SK-N-SH (cell line): ENCODE data around the gene OGG1. TPM values are rescaled to one million over a fixed set of nuclear protein-coding genes. Genes with fewer than 3 reads are reported as not detected.

Source experiments
- CTCF ChIA-PET: fragments of 300-600, 350-600 bp; formaldehyde crosslinking; extraction: SDS; loops from one replicate; lab custom pipeline; 2021; lab: Yijun Ruan, JAX
- POLR2A ChIA-PET: fragments of 350-600 bp; sonication (Branson Sonifier 250); formaldehyde crosslinking; extraction: SDS; loops from one replicate; lab custom pipeline; 2020; ENCODE audit warnings: antibody characterized with exemption, inconsistent platforms; lab: Yijun Ruan, JAX
- DNase-seq: peaks from one replicate; pipeline ENCODE4 v3.0.0; 2012
- H2AFZ ChIP-seq: fragments of 200-600 bp; sonication (generic); 2 replicates; pipeline ENCODE4 v1.8.1; 2016; ENCODE audit warnings: antibody characterized with exemption, mild to moderate bottlenecking, low read depth
- H3F3A ChIP-seq: fragments of 200-600 bp; sonication (generic); replicated peaks from 2 replicates; pipeline ENCODE3; 2016; ENCODE audit warnings: antibody characterized with exemption, mild to moderate bottlenecking; ENCODE audit not compliant: insufficient read depth
- H3K27ac ChIP-seq, 2 experiments: fragments of 200-500 bp in 1 of 2; fragments of 200-600 bp in 1 of 2; sonication (Bioruptor generic) in 1 of 2; sonication (generic), shearing (Covaris generic) in 1 of 2; 2 replicates each; pipeline versions ENCODE4 v1.5.1 to v1.6.1; 2014 to 2016; ENCODE audit warnings: low read depth in 2 of 2, inconsistent platforms in 1 of 2, low read length in 1 of 2, mild to moderate bottlenecking in 1 of 2, mixed read lengths in 1 of 2
- H3K27me3 ChIP-seq: fragments of 200-600 bp; sonication (generic), shearing (Covaris generic); 2 replicates; pipeline ENCODE4 v1.6.1; 2016; ENCODE audit warnings: mixed run types; ENCODE audit not compliant: insufficient read depth
- H3K36me3 ChIP-seq, 2 experiments: fragments of 200-500 bp in 1 of 2; fragments of 200-600 bp in 1 of 2; sonication (Bioruptor generic) in 1 of 2; sonication (generic) in 1 of 2; replicated peaks in 1 of 2; 2 replicates each; pipeline versions ENCODE3 to v1.5.1; 2014 to 2016; ENCODE audit warnings: low read length in 1 of 2, mild to moderate bottlenecking in 1 of 2; ENCODE audit not compliant: insufficient read depth in 2 of 2, control insufficient read depth in 1 of 2
- H3K4me1 ChIP-seq, 2 experiments: fragments of 200-500 bp in 1 of 2; fragments of 200-600 bp in 1 of 2; sonication (Bioruptor generic) in 1 of 2; sonication (generic), shearing (Covaris generic) in 1 of 2; 2 replicates each; pipeline versions ENCODE4 v1.5.1 to v1.6.1; 2014 to 2016; ENCODE audit warnings: low read depth in 1 of 2, low read length in 1 of 2, mixed run types in 1 of 2; ENCODE audit not compliant: insufficient read depth in 2 of 2, control insufficient read depth in 1 of 2
- H3K4me2 ChIP-seq: fragments of 200-600 bp; sonication (generic), shearing (Covaris generic); 2 replicates; pipeline ENCODE4 v1.6.1; 2017; ENCODE audit warnings: mixed run types
- H3K4me3 ChIP-seq, 2 experiments: fragments of 200-500 bp in 1 of 2; fragments of 200-600 bp in 1 of 2; sonication (Bioruptor generic) in 1 of 2; sonication (generic), shearing (Covaris generic) in 1 of 2; 2 replicates each; pipeline versions ENCODE4 v1.5.1 to v1.8.1; 2014 to 2016; ENCODE audit warnings: low read depth in 2 of 2, inconsistent platforms in 1 of 2, low read length in 1 of 2, mild to moderate bottlenecking in 1 of 2, mixed read lengths in 1 of 2, moderate library complexity in 1 of 2
- H3K79me2 ChIP-seq: fragments of 200-600 bp; sonication (generic); 2 replicates; pipeline ENCODE4 v1.8.1; 2017; ENCODE audit warnings: mild to moderate bottlenecking; ENCODE audit not compliant: insufficient read depth
- H3K9ac ChIP-seq: fragments of 200-600 bp; sonication (generic); 2 replicates; pipeline ENCODE4 v1.6.1; 2017; ENCODE audit warnings: mixed run types
- H3K9me2 ChIP-seq: fragments of 200-600 bp; sonication (generic); 2 replicates; pipeline ENCODE4 v1.6.1; 2017; ENCODE audit warnings: mixed run types
- H3K9me3 ChIP-seq: fragments of 200-600 bp; sonication (generic); 2 replicates; pipeline ENCODE4 v1.6.1; 2017; ENCODE audit warnings: mixed run types, mild to moderate bottlenecking, moderate library complexity
- H4K20me1 ChIP-seq: fragments of 200-600 bp; sonication (generic); 2 replicates; pipeline ENCODE4 v1.6.1; 2017; ENCODE audit warnings: mild to moderate bottlenecking, mixed run types; ENCODE audit not compliant: insufficient read depth
- CHD2 ChIP-seq: fragments of 150-350 bp; IDR thresholded peaks from 2 replicates; pipeline ENCODE4 v1.6.1; 2018; ENCODE audit warnings: low read length; ENCODE audit not compliant: partially characterized antibody
- ELF1 ChIP-seq: IDR thresholded peaks from 2 replicates; pipeline ENCODE4 v1.4.0; 2012
- FOSL2 ChIP-seq: IDR thresholded peaks from 2 replicates; pipeline ENCODE4 v1.4.0; 2012; ENCODE audit warnings: low read depth, mild to moderate bottlenecking, moderate library complexity, borderline replicate concordance
- FOXJ3 ChIP-seq: sonication (generic); formaldehyde crosslinking; IDR thresholded peaks from 2 replicates; pipeline ENCODE4 v1.5.1; 2020; ENCODE audit warnings: mild to moderate bottlenecking, missing genetic modification reagents
- FOXM1 ChIP-seq: IDR thresholded peaks from 2 replicates; pipeline ENCODE4 v1.4.0; 2012; ENCODE audit warnings: low read depth, mild to moderate bottlenecking
- GABPA ChIP-seq: IDR thresholded peaks from 2 replicates; pipeline ENCODE4 v1.4.0; 2012; ENCODE audit warnings: low read depth, mild to moderate bottlenecking
- GATA2 ChIP-seq: sonication (generic); formaldehyde crosslinking; IDR thresholded peaks from 2 replicates; pipeline ENCODE4 v1.5.0; 2020; ENCODE audit warnings: mild to moderate bottlenecking, missing genetic modification reagents
- JUND ChIP-seq: IDR thresholded peaks from 2 replicates; pipeline ENCODE4 v1.4.0; 2012
- NFIC ChIP-seq: IDR thresholded peaks from 2 replicates; pipeline ENCODE4 v1.4.0; 2012; ENCODE audit warnings: borderline replicate concordance
- POLR2AphosphoS5 ChIP-seq: IDR thresholded peaks from 2 replicates; pipeline ENCODE4 v1.6.1; 2012; ENCODE audit warnings: low read depth, low read length
- RAD21 ChIP-seq: IDR thresholded peaks from 2 replicates; pipeline ENCODE4 v1.6.1; 2012; ENCODE audit warnings: mild to moderate bottlenecking, low read length
- SIN3A ChIP-seq: IDR thresholded peaks from 2 replicates; pipeline ENCODE4 v1.6.1; 2012; ENCODE audit warnings: low read depth, mild to moderate bottlenecking, low read length, moderate library complexity, borderline replicate concordance
- SMC3 ChIP-seq: IDR thresholded peaks from 2 replicates; pipeline ENCODE4 v1.6.1; 2012; ENCODE audit warnings: low read depth, low read length, improper control_type of control experiment
- TCF12 ChIP-seq: IDR thresholded peaks from 2 replicates; pipeline ENCODE4 v1.4.0; 2012
- YY1 ChIP-seq: IDR thresholded peaks from 2 replicates; pipeline ENCODE4 v1.4.0; 2012; ENCODE audit warnings: low read depth, mild to moderate bottlenecking
- WGBS: methylation state at CpG from one replicate; pipeline ENCODE4 v1.1.6; 2017; ENCODE audit warnings: low lambda C conversion rate; 5-methylcytosine and 5-hydroxymethylcytosine counted together
- polyA plus RNA-seq, 3 experiments: library from polyadenylated mRNA; depleted of rRNA; stranded (reverse); fragments of >200 nt; gene quantifications; 2 replicates each; pipeline ENCODE4 v1.2.3, GENCODE V29; 2012
- TF ChIP-seq, protein P1 (sequence below): IDR thresholded peaks from 2 replicates; pipeline ENCODE4 v1.6.1; 2012; ENCODE audit warnings: mild to moderate bottlenecking, low read depth, low read length, moderate library complexity
- TF ChIP-seq, protein P2 (sequence below): fragments of 200-600 bp; sonication (generic); IDR thresholded peaks from 2 replicates; pipeline ENCODE4 v1.6.1; 2017; ENCODE audit warnings: antibody characterized with exemption, mild to moderate bottlenecking, moderate library complexity
- TF ChIP-seq, protein P3 (sequence below): IDR thresholded peaks from 2 replicates; pipeline ENCODE4 v1.4.0; 2012; ENCODE audit warnings: low read depth, borderline replicate concordance
- TF ChIP-seq, protein P4 (sequence below): IDR thresholded peaks from 2 replicates; pipeline ENCODE4 v1.4.0; 2012; ENCODE audit warnings: low read depth, borderline replicate concordance
- TF ChIP-seq, protein P5 (sequence below): fragments of 150-350 bp; IDR thresholded peaks from 2 replicates; pipeline ENCODE4 v1.6.1; 2017; ENCODE audit warnings: antibody characterized with exemption, low read length, low read depth, borderline replicate concordance
- TF ChIP-seq, protein P6 (sequence below): IDR thresholded peaks from 2 replicates; pipeline ENCODE4; 2012
- TF ChIP-seq, protein P7 (sequence below): IDR thresholded peaks from 2 replicates; pipeline ENCODE4 v1.4.0; 2012; ENCODE audit warnings: low read depth

Gene OGG1
- polyA plus RNA-seq, 1 of the 3 experiments (the other 2 are of a cell fraction) = 26.8 TPM

DNA sequence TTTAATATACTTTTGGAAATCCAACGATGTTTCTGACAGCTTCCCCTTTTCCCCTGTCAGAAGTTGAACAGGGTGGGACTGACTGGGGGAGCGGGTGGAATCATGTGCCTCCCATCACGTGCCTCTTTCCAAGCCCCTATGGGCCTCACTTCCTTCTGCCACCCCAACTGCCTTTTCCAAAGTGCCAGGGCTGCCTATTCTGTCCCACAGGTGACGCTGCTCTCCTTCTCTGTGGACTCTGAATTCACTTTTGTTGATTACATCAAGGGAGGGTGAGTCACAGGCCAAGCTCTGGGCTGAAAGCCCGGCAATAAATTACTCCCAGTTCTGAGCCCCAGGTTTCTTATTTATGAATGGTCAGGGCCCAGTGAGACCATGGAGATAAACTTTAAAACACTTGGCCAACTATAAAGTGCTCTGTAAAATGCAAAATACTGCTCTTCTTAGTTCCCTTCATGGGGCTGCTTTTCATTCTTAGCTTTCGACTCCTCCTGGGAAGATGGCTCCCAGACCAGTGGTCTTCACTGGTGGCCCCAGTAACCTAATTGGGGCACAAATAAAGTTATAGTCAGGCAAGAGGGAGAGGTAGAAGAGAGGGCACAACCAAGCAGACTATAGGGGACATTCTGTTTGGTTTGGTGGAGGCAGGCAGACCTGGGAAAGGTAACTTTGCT is 33.9 kb upstream of the OGG1 start:
- Histone ChIP-seq H2AFZ (peak overlapping the region; percentile 22; the same call in 1 of the 2 replicates), H3K9me3 (no peaks in the 10 kb centered on the region), H4K20me1 (no peaks in the 10 kb centered on the region), H3K36me3 (no peaks in the 10 kb centered on the region), H3K9me2 (no peaks in the 10 kb centered on the region), H3K4me1 (peaks cover 0 to 2% of the 10 kb centered on the region in 2 experiments; a peak in 1 of 4 replicates), H3F3A (peaks cover 14% of the 10 kb centered on the region), H3K27ac (peak overlapping the region in 1 of 2 experiments; percentile 63; a peak in 2 of 4 replicates), H3K4me3 (no peak overlapping the region), H3K9ac (no peak overlapping the region), H3K27me3 (peaks cover 16% of the 10 kb centered on the region; the same call in 1 of the 2 replicates), H3K79me2 (no peaks in the 10 kb centered on the region), H3K4me2 (peak overlapping the region; percentile 36; the same call in 1 of the 2 replicates)
- 30% methylated on average over 6 of the region's 6 CpGs for WGBS
- no peak for DNase-seq
- POLR2A ChIA-PET = no interaction called here
- CTCF ChIA-PET = interaction anchor here (0.7 to 1.8 kb wide), 2 partner anchors 12 to 202 kb away, joined by 3 to 5 read pairs; no protein-coding TSS in a partner anchor
- TF ChIP-seq ELF1 (no peak), GATA2 (CRISPR knock-in tag) (no peak), FOXJ3 (CRISPR knock-in tag) (no peak), FOSL2 (peak; percentile 95), NFIC (peak; percentile 67), FOXM1 (no peak), TCF12 (peak; percentile 55), POLR2AphosphoS5 (peak; percentile 24; the same call in 1 of the 2 replicates), CHD2 (no peak), SMC3 (peak; percentile 59), YY1 (no peak), SIN3A (0 out of 2 replicates have a peak, but pooled peaks have one; percentile 22), RAD21 (peak; percentile 75), GABPA (no peak), JUND (peak; percentile 78)
- TF ChIP-seq, protein P1, sequence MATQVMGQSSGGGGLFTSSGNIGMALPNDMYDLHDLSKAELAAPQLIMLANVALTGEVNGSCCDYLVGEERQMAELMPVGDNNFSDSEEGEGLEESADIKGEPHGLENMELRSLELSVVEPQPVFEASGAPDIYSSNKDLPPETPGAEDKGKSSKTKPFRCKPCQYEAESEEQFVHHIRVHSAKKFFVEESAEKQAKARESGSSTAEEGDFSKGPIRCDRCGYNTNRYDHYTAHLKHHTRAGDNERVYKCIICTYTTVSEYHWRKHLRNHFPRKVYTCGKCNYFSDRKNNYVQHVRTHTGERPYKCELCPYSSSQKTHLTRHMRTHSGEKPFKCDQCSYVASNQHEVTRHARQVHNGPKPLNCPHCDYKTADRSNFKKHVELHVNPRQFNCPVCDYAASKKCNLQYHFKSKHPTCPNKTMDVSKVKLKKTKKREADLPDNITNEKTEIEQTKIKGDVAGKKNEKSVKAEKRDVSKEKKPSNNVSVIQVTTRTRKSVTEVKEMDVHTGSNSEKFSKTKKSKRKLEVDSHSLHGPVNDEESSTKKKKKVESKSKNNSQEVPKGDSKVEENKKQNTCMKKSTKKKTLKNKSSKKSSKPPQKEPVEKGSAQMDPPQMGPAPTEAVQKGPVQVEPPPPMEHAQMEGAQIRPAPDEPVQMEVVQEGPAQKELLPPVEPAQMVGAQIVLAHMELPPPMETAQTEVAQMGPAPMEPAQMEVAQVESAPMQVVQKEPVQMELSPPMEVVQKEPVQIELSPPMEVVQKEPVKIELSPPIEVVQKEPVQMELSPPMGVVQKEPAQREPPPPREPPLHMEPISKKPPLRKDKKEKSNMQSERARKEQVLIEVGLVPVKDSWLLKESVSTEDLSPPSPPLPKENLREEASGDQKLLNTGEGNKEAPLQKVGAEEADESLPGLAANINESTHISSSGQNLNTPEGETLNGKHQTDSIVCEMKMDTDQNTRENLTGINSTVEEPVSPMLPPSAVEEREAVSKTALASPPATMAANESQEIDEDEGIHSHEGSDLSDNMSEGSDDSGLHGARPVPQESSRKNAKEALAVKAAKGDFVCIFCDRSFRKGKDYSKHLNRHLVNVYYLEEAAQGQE = 0 out of 2 replicates have a peak, but pooled peaks have one; percentile 18
- TF ChIP-seq, protein P2, sequence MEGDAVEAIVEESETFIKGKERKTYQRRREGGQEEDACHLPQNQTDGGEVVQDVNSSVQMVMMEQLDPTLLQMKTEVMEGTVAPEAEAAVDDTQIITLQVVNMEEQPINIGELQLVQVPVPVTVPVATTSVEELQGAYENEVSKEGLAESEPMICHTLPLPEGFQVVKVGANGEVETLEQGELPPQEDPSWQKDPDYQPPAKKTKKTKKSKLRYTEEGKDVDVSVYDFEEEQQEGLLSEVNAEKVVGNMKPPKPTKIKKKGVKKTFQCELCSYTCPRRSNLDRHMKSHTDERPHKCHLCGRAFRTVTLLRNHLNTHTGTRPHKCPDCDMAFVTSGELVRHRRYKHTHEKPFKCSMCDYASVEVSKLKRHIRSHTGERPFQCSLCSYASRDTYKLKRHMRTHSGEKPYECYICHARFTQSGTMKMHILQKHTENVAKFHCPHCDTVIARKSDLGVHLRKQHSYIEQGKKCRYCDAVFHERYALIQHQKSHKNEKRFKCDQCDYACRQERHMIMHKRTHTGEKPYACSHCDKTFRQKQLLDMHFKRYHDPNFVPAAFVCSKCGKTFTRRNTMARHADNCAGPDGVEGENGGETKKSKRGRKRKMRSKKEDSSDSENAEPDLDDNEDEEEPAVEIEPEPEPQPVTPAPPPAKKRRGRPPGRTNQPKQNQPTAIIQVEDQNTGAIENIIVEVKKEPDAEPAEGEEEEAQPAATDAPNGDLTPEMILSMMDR = peak; percentile 98
- TF ChIP-seq, protein P3, sequence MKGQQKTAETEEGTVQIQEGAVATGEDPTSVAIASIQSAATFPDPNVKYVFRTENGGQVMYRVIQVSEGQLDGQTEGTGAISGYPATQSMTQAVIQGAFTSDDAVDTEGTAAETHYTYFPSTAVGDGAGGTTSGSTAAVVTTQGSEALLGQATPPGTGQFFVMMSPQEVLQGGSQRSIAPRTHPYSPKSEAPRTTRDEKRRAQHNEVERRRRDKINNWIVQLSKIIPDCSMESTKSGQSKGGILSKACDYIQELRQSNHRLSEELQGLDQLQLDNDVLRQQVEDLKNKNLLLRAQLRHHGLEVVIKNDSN = peak; percentile 86
- TF ChIP-seq, protein P4, sequence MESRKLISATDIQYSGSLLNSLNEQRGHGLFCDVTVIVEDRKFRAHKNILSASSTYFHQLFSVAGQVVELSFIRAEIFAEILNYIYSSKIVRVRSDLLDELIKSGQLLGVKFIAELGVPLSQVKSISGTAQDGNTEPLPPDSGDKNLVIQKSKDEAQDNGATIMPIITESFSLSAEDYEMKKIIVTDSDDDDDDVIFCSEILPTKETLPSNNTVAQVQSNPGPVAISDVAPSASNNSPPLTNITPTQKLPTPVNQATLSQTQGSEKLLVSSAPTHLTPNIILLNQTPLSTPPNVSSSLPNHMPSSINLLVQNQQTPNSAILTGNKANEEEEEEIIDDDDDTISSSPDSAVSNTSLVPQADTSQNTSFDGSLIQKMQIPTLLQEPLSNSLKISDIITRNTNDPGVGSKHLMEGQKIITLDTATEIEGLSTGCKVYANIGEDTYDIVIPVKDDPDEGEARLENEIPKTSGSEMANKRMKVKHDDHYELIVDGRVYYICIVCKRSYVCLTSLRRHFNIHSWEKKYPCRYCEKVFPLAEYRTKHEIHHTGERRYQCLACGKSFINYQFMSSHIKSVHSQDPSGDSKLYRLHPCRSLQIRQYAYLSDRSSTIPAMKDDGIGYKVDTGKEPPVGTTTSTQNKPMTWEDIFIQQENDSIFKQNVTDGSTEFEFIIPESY = no peak
- TF ChIP-seq, protein P5, sequence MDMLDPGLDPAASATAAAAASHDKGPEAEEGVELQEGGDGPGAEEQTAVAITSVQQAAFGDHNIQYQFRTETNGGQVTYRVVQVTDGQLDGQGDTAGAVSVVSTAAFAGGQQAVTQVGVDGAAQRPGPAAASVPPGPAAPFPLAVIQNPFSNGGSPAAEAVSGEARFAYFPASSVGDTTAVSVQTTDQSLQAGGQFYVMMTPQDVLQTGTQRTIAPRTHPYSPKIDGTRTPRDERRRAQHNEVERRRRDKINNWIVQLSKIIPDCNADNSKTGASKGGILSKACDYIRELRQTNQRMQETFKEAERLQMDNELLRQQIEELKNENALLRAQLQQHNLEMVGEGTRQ = peak; percentile 36; the same call in 1 of the 2 replicates
- TF ChIP-seq, protein P6, sequence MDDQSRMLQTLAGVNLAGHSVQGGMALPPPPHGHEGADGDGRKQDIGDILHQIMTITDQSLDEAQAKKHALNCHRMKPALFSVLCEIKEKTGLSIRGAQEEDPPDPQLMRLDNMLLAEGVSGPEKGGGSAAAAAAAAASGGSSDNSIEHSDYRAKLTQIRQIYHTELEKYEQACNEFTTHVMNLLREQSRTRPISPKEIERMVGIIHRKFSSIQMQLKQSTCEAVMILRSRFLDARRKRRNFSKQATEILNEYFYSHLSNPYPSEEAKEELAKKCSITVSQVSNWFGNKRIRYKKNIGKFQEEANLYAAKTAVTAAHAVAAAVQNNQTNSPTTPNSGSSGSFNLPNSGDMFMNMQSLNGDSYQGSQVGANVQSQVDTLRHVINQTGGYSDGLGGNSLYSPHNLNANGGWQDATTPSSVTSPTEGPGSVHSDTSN = peak; percentile 86
- TF ChIP-seq, protein P7, sequence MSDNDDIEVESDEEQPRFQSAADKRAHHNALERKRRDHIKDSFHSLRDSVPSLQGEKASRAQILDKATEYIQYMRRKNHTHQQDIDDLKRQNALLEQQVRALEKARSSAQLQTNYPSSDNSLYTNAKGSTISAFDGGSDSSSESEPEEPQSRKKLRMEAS = peak; percentile 42; the same call in 1 of the 2 replicates
